Hematopoietic multipotent progenitor cell treated with erythropoietin and hydrocortisone succinate and interleukin-3 and kit ligand, for 8 days (in vitro differentiated cells): ENCODE data around the gene LRIG1.
A peak's percentile ranks its signal among the peaks of the same experiment; 100 is the strongest.
"Not testable (repeated sequence)": the region's sequence is repeated elsewhere in the genome, so short reads cannot be mapped to it uniquely, and the experiment has no call there.

Source experiments
- DNase-seq: peaks from one replicate; pipeline ENCODE4 v3.0.0-alpha.2; 2015

Gene LRIG1

DNA sequence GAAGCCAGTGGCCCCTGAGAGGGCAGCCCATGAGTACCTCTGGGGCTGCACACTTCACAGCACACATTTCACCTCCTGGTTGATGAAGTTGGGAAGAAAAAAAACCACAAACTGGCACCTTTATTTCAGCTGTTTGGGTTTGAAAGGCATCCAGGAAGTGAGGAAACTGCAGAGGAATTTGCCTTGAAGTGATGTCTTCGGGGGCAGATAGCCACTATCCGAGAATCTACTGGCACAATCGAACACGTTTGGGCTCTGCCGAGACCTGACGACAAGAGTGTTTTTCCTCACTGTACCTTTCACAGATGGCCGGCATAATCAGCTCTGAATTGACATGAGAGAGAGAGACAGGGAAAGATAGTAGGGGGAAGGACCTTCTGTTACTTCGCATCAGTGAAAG lies 59.7 kb downstream of the LRIG1 start:
- DNase-seq: no peak

DNA sequence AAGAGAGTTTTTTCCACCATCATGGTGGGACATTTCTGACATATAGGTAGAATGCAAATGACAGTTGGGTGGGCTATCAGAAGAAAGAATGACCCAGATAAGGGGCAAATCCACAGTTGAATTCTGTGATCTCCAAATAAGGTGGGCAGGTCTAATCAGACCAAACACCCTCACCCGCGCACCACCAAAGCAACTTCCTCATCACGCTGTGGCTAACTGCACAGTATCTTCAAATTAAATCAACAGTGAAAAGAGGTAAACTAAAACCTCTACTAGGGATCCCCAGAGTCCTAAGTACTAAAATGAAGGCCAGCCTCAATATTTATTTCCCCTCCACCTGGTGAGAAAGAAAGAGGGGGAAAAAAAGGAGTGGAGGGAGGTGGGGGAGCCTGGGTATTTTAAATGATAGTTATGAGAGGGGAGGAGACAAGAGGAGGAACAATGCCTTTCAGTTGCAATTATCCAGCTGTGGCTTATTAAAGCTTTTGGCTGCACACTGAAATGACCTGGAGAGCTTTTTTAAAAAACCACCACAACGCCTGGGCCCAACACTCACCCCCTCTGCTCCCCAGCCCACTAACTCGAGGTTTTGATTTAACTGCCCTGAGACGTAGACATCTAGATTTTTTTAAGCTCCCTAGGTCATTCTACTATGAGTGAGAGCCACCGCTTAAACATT lies 61.0 kb downstream of the LRIG1 start:
- peak; percentile 32 for DNase-seq

DNA sequence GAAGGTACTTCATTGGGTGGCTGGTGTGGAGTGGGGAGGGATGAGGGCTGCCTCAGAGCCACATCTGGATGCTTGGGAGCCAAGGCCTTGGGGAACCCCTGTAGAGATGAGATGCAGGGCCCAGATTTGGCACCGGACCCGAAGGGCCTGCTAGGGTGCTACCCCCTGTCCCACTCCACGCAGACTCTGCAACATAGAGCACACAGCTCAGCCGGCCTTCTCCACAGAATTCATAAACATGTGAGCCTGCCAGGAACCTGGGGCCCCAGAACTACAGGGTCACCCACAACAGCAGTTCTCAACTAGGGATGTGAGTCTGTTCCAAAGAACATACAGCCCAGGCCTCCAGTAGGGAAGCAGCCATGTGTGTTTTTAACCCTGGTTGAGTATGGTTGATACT lies 62.8 kb downstream of the LRIG1 start:
- DNase-seq: no peak

DNA sequence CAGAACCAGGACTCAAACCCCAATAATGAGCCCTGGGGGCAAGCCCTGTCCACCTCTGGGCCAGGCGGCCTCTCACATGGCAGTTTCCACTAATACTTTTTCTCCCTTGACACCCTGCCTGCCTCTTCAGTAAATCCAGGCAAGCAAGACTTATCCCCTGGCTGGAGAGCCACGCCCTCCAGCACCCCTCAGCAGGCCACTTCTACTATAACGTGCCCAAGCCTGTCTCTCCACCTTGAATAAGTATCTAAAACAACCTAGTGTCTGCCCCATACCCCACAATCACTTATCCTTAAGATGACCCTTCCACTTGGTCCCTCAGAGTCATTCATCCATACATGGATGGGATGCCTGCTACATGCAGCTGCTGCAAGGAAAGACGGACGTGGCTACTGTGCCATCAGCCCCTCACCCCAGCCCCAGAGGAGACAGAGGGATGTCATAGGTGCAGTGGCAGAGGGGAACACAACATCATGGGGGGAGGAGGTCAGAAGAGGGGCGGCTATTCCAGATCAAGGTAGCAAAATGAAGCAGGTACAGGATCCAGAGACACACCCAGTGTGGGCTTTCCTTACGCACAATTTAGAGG lies 63.4 kb downstream of the LRIG1 start:
- DNase-seq: no peak

DNA sequence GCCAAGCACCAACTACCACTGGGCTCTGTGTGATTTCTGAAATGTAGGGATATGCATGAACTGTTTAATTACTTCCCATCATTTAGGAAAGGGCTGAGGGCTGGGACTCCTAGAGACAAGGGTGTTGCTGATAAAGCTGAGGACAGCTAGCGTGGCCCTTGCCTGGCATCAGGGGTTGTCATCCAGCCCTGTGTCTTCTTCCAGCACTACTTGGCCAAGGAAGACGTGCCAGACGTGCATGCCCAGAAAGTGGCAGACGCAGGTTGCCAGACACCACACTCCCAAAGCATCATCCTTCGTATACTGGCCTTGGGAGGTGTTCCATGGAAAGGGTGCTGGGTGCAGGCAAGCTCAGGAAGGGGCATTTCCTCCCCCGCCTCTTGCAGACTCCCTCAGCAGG lies 64.8 kb downstream of the LRIG1 start:
- no peak for DNase-seq

DNA sequence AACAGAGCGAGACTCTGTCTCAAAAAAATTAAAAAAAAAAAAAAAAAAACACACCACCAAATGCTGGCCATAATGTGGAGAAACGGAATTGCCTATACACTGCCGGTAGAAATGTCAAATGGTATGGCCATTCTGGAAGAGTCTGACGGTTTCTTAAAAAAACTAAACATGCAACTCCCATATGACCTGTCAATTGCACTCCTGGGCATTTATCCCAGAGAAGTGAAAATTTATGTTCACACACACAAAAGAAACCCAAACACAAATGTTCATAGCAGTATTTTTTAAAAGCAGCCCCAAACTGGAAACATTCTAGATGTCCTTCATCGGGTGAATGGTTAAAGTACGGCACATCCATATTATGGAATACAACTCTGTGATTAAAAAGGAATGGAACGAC lies 66.1 kb downstream of the LRIG1 start:
- DNase-seq: no peak

DNA sequence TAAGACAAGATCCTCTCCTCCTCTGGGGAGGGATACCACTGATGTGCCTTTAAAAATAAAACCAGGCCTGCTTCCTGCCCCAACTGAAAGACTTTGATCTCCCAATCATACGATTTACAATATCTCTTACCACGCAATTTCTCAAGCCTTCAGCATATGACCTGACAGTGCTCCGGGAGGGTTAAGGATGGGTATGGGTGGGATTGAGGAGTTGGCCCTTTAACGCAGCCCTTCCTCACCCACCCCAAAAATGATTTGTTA lies 67.4 kb downstream of the LRIG1 start:
- DNase-seq: no peak

DNA sequence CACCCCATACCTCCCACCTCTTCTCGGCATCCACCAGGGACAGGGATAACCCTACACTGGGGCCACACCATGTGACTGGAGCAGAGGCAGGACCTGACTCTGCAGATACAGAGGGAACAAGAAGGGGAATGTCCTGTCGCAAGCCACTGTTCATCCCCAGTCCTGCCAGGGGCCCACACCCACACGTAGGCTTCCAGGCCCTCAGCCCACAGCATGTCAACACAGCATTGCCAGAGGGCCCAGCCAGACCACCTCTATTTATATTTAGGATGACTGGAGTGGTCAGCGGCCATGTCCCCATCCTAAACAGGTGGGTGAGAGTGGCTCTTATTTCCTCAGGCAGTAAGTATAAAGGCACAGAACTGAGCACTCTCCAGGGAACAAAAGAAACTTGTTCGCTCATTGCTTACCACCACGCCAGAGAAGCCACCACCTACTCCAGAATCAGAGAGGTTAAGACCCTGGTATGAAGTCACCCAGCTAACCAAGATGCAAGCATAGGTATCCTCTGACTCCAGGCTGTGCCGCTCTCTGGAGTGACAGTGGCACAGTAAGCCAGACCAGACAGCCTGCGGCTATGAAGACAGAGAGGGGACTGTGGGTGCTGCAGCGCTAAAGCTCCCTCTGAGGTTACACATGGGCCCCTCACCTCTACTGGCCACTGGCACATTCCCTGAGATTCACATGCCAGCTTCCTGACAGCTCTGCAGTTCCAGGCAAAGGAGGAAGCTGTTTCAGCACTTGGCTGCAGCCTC lies 67.9 kb downstream of the LRIG1 start:
- DNase-seq: no peak

DNA sequence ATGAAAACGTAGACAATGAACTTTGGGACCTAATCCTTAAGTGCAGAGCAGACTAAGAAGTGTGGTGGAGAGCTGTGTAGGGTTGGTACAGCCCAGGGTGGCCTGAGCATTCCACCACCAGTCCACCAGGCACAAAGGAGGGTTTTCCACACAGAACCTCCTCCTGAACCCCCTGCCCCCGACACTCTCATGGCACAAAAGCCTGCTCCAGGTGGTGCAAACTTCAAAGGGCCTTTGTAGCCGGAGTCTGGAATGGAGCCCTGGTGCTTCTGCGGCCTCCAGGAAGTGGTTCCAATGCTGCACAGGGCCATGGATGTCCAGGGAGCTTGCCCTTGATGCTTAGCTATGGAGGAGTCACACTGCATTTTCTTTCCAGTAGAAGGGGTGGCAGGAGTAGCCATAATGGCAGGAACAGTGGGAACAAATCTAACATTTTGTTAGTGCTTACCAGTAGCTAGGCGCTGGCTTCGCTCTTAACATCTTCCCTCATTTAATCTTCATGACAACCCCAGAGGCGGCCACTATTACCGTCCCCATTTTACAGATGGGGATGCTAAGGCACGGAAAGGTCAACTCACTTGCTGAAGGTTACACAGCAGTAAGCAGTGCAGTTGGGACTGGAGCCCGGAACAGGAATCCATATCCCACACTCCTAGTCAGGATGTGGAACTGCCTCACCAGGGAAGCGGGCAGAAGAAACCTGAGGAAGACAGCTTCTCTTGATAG lies 68.6 kb downstream of the LRIG1 start:
- DNase-seq: no peak

DNA sequence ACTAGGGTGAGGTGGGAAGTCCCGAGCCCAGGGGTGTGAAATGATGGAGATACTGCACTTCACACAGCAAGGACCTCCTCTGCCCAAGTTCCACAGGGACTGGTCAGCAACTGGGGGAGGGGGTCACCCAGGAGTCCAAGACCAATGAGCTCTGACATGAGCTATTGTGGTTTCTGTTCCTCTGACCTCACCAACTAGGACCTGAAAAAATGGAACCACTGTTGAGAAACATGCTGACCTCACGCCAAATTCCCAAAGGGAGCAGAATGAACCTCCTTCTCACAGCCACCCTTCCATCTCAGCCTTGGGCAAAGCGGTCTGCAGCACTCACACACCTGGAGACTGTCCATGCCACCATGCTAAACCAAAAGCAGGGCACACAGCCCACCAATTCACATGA lies 69.3 kb downstream of the LRIG1 start:
- DNase-seq: no peak

DNA sequence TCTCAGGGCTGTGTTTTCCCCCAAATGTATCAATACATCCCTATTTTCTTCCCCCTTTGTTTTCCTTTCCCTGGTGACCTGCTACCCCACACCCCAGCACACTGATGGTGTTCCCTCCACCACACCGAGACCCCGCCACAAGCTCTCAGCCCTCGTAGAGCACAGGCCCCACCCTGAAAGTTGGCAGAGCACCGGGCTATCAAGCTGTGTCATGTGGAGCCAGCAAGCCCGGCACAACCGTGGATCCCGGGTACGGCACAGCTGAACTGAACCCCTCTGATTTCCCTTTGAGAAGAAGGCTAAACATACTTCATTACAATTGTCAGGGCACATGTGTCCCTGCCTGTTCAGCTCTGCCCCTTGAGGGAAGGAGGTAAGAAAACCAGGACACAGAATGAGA lies 69.9 kb downstream of the LRIG1 start:
- no peak for DNase-seq

DNA sequence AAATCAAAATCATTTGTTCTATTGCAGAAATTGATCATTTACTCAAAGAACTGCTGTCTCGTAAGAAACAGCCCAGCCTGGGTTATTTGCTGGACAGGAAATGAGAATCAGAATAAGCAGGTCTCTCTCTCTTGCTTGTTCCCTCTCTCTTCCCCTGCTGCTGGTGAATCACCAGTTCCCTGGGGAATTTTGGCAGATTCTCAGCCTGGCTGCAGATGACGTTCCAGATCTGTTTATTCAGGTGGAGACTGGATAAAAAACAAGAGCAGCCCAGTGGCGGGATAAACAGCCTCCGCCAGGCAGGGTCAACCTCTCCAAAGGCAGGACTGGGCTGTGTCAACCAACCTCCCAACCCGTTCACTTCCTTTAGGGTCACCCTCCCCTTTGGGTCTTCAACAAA lies 72.1 kb downstream of the LRIG1 start:
- no peak for DNase-seq

DNA sequence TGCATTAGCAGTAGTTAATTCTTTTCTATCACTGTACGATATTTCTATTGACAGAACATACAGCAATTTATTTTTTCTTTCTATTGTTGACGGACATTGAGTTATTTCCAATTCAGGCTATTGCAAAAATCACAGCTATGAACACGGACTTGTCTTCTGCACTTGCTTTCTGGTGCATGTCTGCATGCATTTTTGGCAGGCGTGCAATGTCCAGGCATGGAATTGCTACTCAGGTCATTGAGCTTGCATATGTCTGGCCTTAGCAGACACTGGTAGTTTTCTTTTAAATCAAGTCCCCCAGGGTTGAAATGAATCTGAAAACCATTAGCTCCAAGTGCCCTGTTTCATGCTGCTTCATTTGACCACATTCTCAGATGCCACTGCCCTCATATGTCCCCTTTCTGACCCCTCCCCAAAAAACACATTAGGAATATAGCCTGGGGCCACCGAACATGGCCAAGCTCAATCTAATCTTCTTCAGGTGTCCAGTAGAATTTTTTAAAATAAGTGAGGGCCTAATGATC lies 72.8 kb downstream of the LRIG1 start:
- no peak for DNase-seq

DNA sequence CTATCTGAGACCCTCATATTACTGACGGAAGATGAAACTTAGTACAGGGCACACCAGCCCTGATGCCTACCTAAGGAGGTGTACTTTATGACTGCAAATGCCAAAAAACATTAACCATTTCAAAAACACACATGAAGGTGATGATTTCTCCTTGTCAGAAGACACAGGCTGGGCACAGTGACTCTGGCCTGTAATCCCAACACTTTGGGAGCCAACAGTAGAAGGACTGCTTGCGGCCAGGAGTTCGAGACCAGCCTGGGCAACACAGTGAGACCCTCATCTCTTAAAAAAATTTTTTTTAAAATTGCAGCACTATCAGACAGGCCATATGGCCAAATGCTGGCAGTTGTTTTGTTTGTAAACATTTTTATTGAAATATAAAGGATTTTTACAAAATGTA lies 73.5 kb downstream of the LRIG1 start:
- DNase-seq: no peak

DNA sequence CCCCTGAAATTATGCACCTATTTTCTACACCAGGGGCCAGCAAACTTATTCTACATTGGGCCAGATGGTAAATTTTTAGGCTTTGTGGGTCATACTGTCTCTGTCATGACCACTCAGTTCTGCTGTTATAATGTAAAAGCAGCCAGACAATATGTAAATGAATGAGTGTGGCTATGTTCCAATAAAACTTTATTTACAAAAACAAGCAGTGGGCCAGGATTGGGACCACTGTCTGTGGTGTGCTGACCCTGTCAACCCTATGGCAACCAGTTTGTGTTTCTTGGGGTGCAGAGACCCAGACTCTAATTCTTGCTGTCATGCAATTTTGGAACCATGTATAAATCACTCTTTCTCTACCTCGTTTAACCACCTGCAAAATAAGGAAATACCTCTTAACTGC lies 74.7 kb downstream of the LRIG1 start:
- no peak for DNase-seq

DNA sequence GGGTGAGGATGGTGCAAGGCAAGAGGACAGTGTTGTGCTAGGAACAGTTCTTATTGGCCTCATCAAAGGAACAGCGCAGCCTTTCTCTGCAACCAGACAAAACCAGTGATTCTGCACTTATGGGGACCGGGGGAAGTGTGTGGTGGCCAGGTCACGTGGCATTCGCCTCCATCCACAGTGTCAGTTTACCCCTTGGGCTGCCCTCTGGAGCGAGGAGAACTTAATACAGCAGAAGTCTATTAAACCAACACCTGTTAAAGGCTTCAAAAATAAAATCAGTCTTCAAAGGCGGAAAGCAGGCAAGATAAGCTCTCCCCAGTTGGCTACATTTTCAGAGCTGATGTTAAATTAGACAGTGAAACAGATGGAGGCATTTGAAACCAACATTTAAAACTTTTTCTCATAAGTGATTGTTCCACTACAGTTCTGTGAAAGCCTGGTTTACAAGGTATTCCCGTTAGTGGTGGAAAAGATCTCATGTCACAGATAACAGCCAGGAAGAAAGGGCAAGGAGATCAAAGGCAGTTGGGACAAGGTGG lies 75.2 kb downstream of the LRIG1 start:
- no peak for DNase-seq

DNA sequence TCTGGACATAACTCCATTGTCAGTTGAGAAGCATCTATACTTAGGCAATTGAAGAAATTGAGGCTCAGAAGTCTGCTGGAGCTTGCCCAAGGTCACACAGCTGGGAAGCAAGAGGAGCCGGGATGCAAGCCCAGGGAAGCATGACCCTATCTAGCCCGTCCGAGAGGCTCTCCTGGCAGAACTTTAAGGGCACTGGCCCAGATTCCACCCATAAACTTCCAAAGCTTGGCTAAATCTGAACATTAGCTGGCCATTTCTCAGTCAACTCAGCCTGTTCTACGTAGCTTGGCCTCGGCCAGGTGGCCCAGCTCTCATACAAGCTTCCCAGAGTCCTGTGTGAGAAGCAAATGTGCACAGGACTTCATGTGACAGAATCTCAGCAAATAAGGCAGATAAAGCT lies 75.8 kb downstream of the LRIG1 start:
- DNase-seq: no peak

DNA sequence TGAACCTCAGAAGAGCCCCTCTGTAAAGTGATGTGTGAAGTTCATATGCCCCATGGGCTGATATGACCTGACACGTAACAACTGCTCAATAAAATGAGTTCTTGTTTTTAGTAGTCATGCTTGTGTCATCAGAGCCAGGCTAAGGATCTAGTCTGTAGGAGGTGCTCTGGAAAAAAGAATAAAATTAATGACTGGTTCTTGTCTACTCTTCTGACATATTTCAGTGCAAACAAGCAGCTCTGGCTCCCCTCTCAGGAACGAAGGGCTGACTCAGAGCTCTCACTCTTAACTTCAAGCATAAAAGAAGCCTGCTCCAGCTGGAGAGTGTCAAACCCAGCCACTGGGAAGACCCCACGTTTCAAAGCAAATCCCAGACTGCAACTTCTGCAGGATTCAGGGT lies 77.0 kb downstream of the LRIG1 start:
- DNase-seq: no peak

DNA sequence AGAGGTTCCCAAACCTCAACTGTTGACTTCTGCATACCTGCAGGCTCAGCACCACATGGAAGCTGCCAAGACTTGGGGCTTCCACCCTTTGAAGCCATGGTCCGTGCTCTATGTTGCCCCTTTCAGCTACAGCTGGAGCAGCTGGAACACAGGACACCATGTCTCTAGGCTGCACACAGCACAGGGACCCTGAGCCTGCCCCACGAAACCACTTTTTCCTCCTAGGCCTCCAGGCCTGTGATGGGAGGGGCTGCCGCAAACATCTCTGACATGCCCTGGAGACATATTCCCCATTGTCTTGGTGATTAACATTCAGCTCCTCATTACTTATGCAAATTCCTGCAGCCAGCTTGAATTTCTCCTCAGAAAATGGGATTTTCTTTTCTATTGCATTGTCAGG lies 78.9 kb downstream of the LRIG1 start:
- not testable (repeated sequence) for DNase-seq

DNA sequence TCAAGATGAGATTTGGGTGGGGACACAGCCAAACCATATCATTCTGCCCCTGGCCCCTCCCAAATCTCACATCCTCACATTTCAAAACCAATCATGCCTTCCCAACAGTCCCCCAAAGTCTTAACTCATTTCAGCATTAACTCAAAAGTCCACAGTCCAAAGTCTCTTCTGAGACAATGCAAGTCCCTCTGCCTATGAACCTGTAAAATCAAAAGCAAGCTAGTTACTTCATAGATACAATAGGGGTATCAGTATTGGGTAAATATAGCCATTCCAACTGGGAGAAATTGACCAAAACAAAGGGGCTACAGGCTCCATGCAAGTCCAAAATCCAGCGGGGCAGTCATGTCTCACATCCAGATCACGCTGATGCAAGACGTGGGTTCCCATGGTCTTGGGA lies 79.7 kb downstream of the LRIG1 start:
- DNase-seq: not testable (repeated sequence)

DNA sequence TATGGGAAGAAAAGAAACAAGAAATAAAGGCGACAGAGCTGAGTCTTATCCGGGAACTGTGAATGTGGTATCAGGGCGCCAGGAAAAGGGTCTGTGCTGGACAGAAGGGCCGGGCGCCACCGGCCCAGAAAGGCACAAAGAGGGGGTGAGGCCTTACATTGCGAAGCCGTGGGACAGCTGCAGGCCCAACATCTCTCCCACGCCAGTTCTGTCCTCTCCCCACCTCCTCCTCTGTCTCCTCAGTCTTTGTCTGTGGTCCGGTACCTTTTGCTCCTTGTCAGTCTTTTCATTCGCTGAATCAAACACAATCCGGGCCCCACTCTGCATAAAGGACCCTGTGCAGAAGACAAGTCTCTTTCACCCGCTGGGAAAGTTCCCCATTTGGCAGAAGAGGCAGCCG lies 81.8 kb downstream of the LRIG1 start:
- DNase-seq: no peak

DNA sequence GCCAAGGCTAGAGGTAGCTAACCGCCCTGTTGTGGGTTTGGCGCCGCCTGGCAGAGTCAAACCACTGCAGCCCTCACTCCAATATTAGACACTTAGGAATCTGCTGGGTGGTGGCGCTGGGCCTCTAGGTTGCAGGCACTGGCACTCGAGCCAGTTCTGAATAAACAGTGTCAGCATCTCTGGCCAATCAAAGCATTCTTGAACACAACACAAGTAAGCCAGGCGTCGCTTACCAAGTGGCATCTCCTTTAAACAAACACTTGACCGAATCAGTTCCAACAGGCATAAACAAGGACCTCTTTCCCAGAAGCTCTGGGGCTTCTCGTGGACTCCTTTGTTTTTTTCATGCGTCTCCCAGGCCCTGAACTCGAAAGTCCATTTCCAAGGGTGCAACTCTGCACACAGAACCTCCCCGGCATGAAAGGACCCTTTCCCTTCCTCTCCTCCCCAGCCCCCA lies 82.3 kb downstream of the LRIG1 start:
- no peak for DNase-seq

DNA sequence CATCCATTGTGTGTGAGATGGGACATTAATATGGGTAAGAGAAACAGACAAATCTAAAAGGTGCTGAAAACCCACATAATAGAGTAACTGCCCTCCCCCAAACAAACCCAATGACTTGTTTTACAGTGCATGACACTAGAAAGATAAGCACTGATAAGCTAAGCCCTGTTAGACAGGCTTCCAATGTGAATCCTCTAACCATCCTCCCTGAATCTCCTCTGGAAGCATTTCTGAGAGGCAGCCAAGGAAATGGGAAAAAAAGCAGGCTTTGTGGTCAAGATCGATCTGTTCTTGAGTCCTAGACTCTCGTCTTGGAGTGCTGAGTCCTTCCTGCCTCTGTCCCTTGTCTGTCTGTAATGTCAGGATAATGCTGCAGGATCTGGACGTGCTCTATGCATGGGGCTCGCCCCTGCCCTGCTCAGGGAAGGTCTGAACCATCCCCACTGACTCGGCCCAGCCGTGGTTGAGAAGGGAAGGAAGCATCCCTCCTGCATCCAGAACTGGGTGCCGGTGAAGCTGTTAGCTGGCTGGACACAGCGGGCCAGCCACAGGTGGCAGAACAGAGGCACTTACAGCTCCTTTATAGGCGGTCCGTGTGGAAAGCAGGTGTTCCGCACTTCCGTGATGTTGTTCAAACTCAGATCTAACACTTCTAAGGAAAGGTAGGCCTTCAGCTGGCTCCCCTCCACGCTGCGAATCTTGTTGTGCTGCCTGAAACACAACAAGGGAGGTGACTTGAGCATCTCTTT lies 84.1 kb downstream of the LRIG1 start:
- no peak for DNase-seq
